ENCODE data around the gene PTPN12. TPM values are rescaled to one million over a fixed set of nuclear protein-coding genes. Genes with fewer than 3 reads are reported as not detected.
"Not testable (repeated sequence)": the region's sequence is repeated elsewhere in the genome, so short reads cannot be mapped to it uniquely, and the experiment has no call there.

Gene PTPN12
- total RNA-seq, 1 experiment from 2014 or later, result 104 TPM

- BruUV-seq (replicated peaks), result no TSS peak
- no peaks in the 10 kb centered on the region for H3K9me3 Mint-ChIP-seq (ENCODE audit: unreplicated experiment)
- TF ChIP-seq, protein P1, sequence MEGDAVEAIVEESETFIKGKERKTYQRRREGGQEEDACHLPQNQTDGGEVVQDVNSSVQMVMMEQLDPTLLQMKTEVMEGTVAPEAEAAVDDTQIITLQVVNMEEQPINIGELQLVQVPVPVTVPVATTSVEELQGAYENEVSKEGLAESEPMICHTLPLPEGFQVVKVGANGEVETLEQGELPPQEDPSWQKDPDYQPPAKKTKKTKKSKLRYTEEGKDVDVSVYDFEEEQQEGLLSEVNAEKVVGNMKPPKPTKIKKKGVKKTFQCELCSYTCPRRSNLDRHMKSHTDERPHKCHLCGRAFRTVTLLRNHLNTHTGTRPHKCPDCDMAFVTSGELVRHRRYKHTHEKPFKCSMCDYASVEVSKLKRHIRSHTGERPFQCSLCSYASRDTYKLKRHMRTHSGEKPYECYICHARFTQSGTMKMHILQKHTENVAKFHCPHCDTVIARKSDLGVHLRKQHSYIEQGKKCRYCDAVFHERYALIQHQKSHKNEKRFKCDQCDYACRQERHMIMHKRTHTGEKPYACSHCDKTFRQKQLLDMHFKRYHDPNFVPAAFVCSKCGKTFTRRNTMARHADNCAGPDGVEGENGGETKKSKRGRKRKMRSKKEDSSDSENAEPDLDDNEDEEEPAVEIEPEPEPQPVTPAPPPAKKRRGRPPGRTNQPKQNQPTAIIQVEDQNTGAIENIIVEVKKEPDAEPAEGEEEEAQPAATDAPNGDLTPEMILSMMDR (IDR thresholded peaks at IDR 0.05; ENCODE audit: unreplicated experiment), result no peak
- no peaks in the 10 kb centered on the region for H3K27me3 Mint-ChIP-seq (ENCODE audit: insufficient read depth, unreplicated experiment)
- intact Hi-C loops (cut with micrococcal nuclease), result no loop called here
- H3K27ac Mint-ChIP-seq (ENCODE audit: low read depth, unreplicated experiment), result no peak overlapping the region
- DNase-seq (ENCODE audit: unreplicated experiment), result no peak
- H3K4me3 Mint-ChIP-seq (ENCODE audit: unreplicated experiment), result no peak overlapping the region
- CTCF ChIA-PET, result interaction anchor here (0.6 to 13.6 kb wide), 6 partner anchors 11 to 112 kb away, joined by 3 to 196 read pairs (median 9); no protein-coding TSS in a partner anchor
- POLR2A ChIA-PET, result interaction anchor here (0.5 to 0.7 kb wide), 3 partner anchors 36 to 147 kb away, joined by 3 to 4 read pairs (median 3); no protein-coding TSS in a partner anchor
- H3K4me1 Mint-ChIP-seq (ENCODE audit: insufficient read depth, unreplicated experiment), result no peaks in the 10 kb centered on the region
- H3K36me3 Mint-ChIP-seq (ENCODE audit: insufficient read depth, unreplicated experiment), result peaks cover 39% of the 10 kb centered on the region
Observed at GRCh38 chr7:77648742-77649338, 111.7 kb downstream of the PTPN12 start.

GRCh38 chr7:77649716-77650349, 112.7 kb downstream of the PTPN12 start:
- no peak for DNase-seq (ENCODE audit: unreplicated experiment)
- no peaks in the 10 kb centered on the region for H3K4me1 Mint-ChIP-seq (ENCODE audit: insufficient read depth, unreplicated experiment)
- H3K9me3 Mint-ChIP-seq (ENCODE audit: unreplicated experiment), result no peaks in the 10 kb centered on the region
- no TSS peak for BruUV-seq (replicated peaks)
- H3K27ac Mint-ChIP-seq (ENCODE audit: low read depth, unreplicated experiment), result no peak overlapping the region
- intact Hi-C loops (cut with micrococcal nuclease), result loop anchor here (10.0 kb wide), 1 partner anchor 1275 kb away; no protein-coding TSS in a partner anchor
- TF ChIP-seq, protein P1 (IDR thresholded peaks at IDR 0.05; ENCODE audit: unreplicated experiment), result no peak
- CTCF ChIA-PET, result interaction anchor here (1.0 to 13.6 kb wide), 10 partner anchors 10 to 286 kb away, joined by 3 to 196 read pairs (median 26); no protein-coding TSS in a partner anchor
- peaks cover 36% of the 10 kb centered on the region for H3K36me3 Mint-ChIP-seq (ENCODE audit: insufficient read depth, unreplicated experiment)
- H3K27me3 Mint-ChIP-seq (ENCODE audit: insufficient read depth, unreplicated experiment), result no peaks in the 10 kb centered on the region
- POLR2A ChIA-PET, result interaction anchor here (0.6 to 1.1 kb wide), 3 partner anchors 47 to 193 kb away, joined by 3 to 4 read pairs (median 3); partner anchors contain the start of genes PHTF2 and TMEM60
- no peak overlapping the region for H3K4me3 Mint-ChIP-seq (ENCODE audit: unreplicated experiment)

DNA sequence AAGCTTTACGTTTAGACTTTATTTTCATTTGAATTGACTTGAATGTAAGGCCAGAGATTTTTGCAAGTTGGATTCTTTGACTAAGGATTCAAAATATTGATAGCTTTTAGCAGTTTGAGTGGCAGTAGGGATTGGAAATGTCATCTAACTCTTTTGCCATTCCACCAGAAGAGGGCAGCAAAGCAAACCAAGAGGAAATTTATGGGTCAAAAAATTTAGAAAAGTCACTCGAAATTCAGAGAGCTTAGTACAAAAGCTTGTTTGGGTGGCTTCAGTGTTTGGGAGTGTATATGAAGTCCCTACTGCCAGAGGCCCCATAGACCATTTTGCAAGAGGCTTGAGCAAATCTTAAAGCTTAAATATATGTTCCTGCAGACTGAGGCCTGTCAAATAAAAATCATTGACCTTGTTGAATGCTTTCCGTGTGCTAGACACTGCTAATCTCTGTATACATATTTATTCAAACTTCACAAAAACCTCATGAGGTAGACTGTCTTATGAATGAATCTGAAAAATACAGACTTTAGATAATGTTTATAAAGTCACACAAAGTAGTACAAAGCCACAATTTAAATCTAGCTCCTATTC, 114.6 kb downstream of the PTPN12 start:
- ChIA-PET CTCF (interaction anchor here (0.5 to 13.6 kb wide), 75 partner anchors 9 to 367 kb away, joined by 3 to 196 read pairs (median 4); partner anchors contain the start of genes PHTF2, RSBN1L and TMEM60), POLR2A (interaction anchor here (0.6 to 1.6 kb wide), 14 partner anchors 9 to 289 kb away, joined by 3 to 10 read pairs (median 4); partner anchors contain the start of genes PHTF2, RSBN1L and TMEM60)
- no peaks in the 10 kb centered on the region for H3K27me3 Mint-ChIP-seq (ENCODE audit: insufficient read depth, unreplicated experiment)
- intact Hi-C loops (cut with micrococcal nuclease), result loop anchor here (1.0 to 10.0 kb wide), 2 partner anchors 108 to 1273 kb away; no protein-coding TSS in a partner anchor
- peaks cover 37% of the 10 kb centered on the region for H3K36me3 Mint-ChIP-seq (ENCODE audit: insufficient read depth, unreplicated experiment)
- BruUV-seq (replicated peaks), result no TSS peak
- H3K9me3 Mint-ChIP-seq (ENCODE audit: unreplicated experiment), result no peaks in the 10 kb centered on the region
- no peak overlapping the region for H3K4me3 Mint-ChIP-seq (ENCODE audit: unreplicated experiment)
- H3K27ac Mint-ChIP-seq (ENCODE audit: low read depth, unreplicated experiment), result no peak overlapping the region
- no peaks in the 10 kb centered on the region for H3K4me1 Mint-ChIP-seq (ENCODE audit: insufficient read depth, unreplicated experiment)
- peak; percentile 61 for DNase-seq (ENCODE audit: unreplicated experiment)
- TF ChIP-seq, protein P1 (IDR thresholded peaks at IDR 0.05; ENCODE audit: unreplicated experiment), result peak; percentile 66

DNA sequence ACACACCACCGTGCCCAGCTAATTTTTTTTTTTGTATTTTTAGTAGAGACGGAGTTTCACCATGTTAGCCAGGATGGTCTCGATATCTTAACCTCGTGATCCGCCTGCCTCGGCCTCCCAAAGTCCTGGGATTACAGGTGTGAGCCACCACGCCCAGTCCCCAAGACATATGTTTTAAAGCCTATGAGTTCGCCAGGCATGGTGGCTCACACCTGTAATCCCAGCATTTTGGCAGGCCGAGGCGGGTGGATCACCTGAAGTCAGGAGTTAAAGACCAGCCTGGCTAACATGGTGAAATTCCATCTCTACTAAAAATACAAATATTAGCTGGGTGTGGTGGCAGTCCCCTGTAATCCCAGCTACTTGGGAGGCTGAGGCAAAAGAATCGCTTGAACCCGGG, 115.7 kb downstream of the PTPN12 start:
- CTCF ChIA-PET, result interaction anchor here (0.6 to 13.6 kb wide), 17 partner anchors 13 to 395 kb away, joined by 3 to 196 read pairs (median 10); no protein-coding TSS in a partner anchor
- POLR2A ChIA-PET, result interaction anchor here (1.0 to 1.2 kb wide), 2 partner anchors 104 to 111 kb away, joined by 3 read pairs; no protein-coding TSS in a partner anchor

More for the DNA sequence above, 115.7 kb downstream of the PTPN12 start:
- DNase-seq (ENCODE audit: unreplicated experiment); H3K27ac Mint-ChIP-seq (ENCODE audit: low read depth, unreplicated experiment); BruUV-seq (replicated peaks); H3K4me3 Mint-ChIP-seq (ENCODE audit: unreplicated experiment); H3K9me3 Mint-ChIP-seq (ENCODE audit: unreplicated experiment); H3K4me1 Mint-ChIP-seq (ENCODE audit: insufficient read depth, unreplicated experiment); H3K27me3 Mint-ChIP-seq (ENCODE audit: insufficient read depth, unreplicated experiment): not testable (repeated sequence)
- H3K36me3 Mint-ChIP-seq (ENCODE audit: insufficient read depth, unreplicated experiment), result peaks cover 34% of the 10 kb centered on the region
- intact Hi-C loops (cut with micrococcal nuclease), result loop anchor here (10.0 kb wide), 1 partner anchor 1272 kb away; no protein-coding TSS in a partner anchor
